UCSD-AML1 (cell line): Measurements from ENCODE around the gene ALDH2.
"Not testable (repeated sequence)": the region's sequence is repeated elsewhere in the genome, so short reads cannot be mapped to it uniquely, and the experiment has no call there.

Experiments used
- DNase-seq: peaks from one replicate; lab custom pipeline; 2025; ENCODE audit not compliant: unreplicated experiment; lab: John Stamatoyannopoulos, UW

ALDH2 gene

GRCh38 chr12:111825509-111825908 lies 58.8 kb downstream of the ALDH2 start:
- DNase-seq: no peak

GRCh38 chr12:111826316-111826715 lies 59.6 kb downstream of the ALDH2 start:
- no peak for DNase-seq

- DNase-seq: no peak
Observed at GRCh38 chr12:111826992-111827391, 60.3 kb downstream of the ALDH2 start.

- no peak for DNase-seq
Observed at GRCh38 chr12:111827907-111828306, 61.2 kb downstream of the ALDH2 start.

GRCh38 chr12:111828338-111828979 lies 61.7 kb downstream of the ALDH2 start:
- no peak for DNase-seq

GRCh38 chr12:111829635-111830034 lies 62.9 kb downstream of the ALDH2 start:
- DNase-seq: not testable (repeated sequence)

- DNase-seq: peak; percentile 66
Observed at GRCh38 chr12:111834740-111835386, 68.1 kb downstream of the ALDH2 start.

GRCh38 chr12:111835531-111836181 lies 68.9 kb downstream of the ALDH2 start:
- not testable (repeated sequence) for DNase-seq

- DNase-seq: no peak
Observed at GRCh38 chr12:111838353-111838752, 71.6 kb downstream of the ALDH2 start.

GRCh38 chr12:111840807-111841206 lies 74.1 kb downstream of the ALDH2 start:
- DNase-seq: no peak

GRCh38 chr12:111841236-111841749 lies 74.6 kb downstream of the ALDH2 start:
- DNase-seq: no peak

- peak; percentile 96 for DNase-seq
Observed at GRCh38 chr12:111841750-111842555, 75.2 kb downstream of the ALDH2 start, which contains the start of gene MAPKAPK5. TSS of gene MAPKAPK5 (plus strand) at chr12:111842228. CDS start at chr12:111842734, 506 bp downstream.

GRCh38 chr12:111842556-111843396 lies 76.0 kb downstream of the ALDH2 start:
- peak; percentile 49 for DNase-seq

GRCh38 chr12:111846016-111846415 lies 79.3 kb downstream of the ALDH2 start:
- no peak for DNase-seq

GRCh38 chr12:111850526-111850925 lies 83.8 kb downstream of the ALDH2 start:
- DNase-seq: no peak

- no peak for DNase-seq
Observed at GRCh38 chr12:111858186-111858585, 91.5 kb downstream of the ALDH2 start.

- DNase-seq: no peak
Observed at GRCh38 chr12:111858778-111859177, 92.0 kb downstream of the ALDH2 start.

- DNase-seq: no peak
Observed at GRCh38 chr12:111864913-111865312, 98.2 kb downstream of the ALDH2 start.
